CD4-positive, alpha-beta T cell treated with Interleukin-10 for 1 hour (primary cell): ENCODE data around the gene DEAF1.

Experiments used
- DNase-seq: peaks from one replicate; pipeline ENCODE4 v3.0.0-alpha.2; 2020

DEAF1 gene

GRCh38 chr11:620935-621814 lies 73.8 kb downstream of the DEAF1 start:
- DNase-seq, result no peak

GRCh38 chr11:620201-620600 lies 74.8 kb downstream of the DEAF1 start:
- no peak for DNase-seq

- DNase-seq, result no peak
Observed at GRCh38 chr11:619628-620050, 75.4 kb downstream of the DEAF1 start.

- DNase-seq, result no peak
Observed at GRCh38 chr11:618856-619627, 76.0 kb downstream of the DEAF1 start.

- DNase-seq, result no peak
Observed at GRCh38 chr11:617912-618682, 76.9 kb downstream of the DEAF1 start.

GRCh38 chr11:617199-617911 lies 77.7 kb downstream of the DEAF1 start:
- no peak for DNase-seq

- no peak for DNase-seq
Observed at GRCh38 chr11:616320-617198, 78.5 kb downstream of the DEAF1 start.

GRCh38 chr11:615504-616319 lies 79.3 kb downstream of the DEAF1 start, which contains the start of gene IRF7:
TSS of gene IRF7 (minus strand) at chr11:615950. CDS start at chr11:615364, 586 bp downstream.
- peak; percentile 89 for DNase-seq

- DNase-seq, result no peak
Observed at GRCh38 chr11:614623-615503, 80.2 kb downstream of the DEAF1 start.

GRCh38 chr11:614021-614622 lies 80.9 kb downstream of the DEAF1 start:
- no peak for DNase-seq

- DNase-seq, result peak; percentile 80
Observed at GRCh38 chr11:613369-613968, 81.6 kb downstream of the DEAF1 start.

- DNase-seq, result no peak
Observed at GRCh38 chr11:612961-613300, 82.1 kb downstream of the DEAF1 start.

- DNase-seq, result peak; percentile 32
Observed at GRCh38 chr11:612201-612960, 82.6 kb downstream of the DEAF1 start.

GRCh38 chr11:611001-611996 lies 83.7 kb downstream of the DEAF1 start:
- DNase-seq, result no peak

- no peak for DNase-seq
Observed at GRCh38 chr11:610146-610801, 84.7 kb downstream of the DEAF1 start.

- no peak for DNase-seq
Observed at GRCh38 chr11:609341-609811, 85.6 kb downstream of the DEAF1 start.
